Measurements from ENCODE around the gene RAB8A.

The RAB8A gene

GRCh38 chr19:16068696-16069259 is 42.9 kb upstream of the RAB8A start:
- no peak for TF ChIP-seq CTCF (IDR thresholded peaks at IDR 0.05; ENCODE audit: low read depth, low read length)
- no peak for DNase-seq (ENCODE audit: extremely low read depth, low read depth)

GRCh38 chr19:16069813-16070365 is 41.8 kb upstream of the RAB8A start:
- no peak for TF ChIP-seq CTCF (IDR thresholded peaks at IDR 0.05; ENCODE audit: low read depth, low read length)
- DNase-seq (ENCODE audit: extremely low read depth, low read depth): no peak

GRCh38 chr19:16070366-16070990 is 41.2 kb upstream of the RAB8A start:
- TF ChIP-seq CTCF (IDR thresholded peaks at IDR 0.05; ENCODE audit: low read depth, low read length): no peak
- no peak for DNase-seq (ENCODE audit: extremely low read depth, low read depth)

GRCh38 chr19:16071072-16071691 is 40.5 kb upstream of the RAB8A start:
- no peak for TF ChIP-seq CTCF (IDR thresholded peaks at IDR 0.05; ENCODE audit: low read depth, low read length)

GRCh38 chr19:16073481-16073880 is 38.2 kb upstream of the RAB8A start:
- no peak for TF ChIP-seq CTCF (IDR thresholded peaks at IDR 0.05; ENCODE audit: low read depth, low read length)
- DNase-seq (ENCODE audit: extremely low read depth, low read depth): no peak

More at GRCh38 chr19:16071072-16071691, 40.5 kb upstream of the RAB8A start:
- no peak for DNase-seq (ENCODE audit: extremely low read depth, low read depth)

GRCh38 chr19:16073988-16074387 is 37.7 kb upstream of the RAB8A start:
- DNase-seq (ENCODE audit: extremely low read depth, low read depth): no peak
- TF ChIP-seq CTCF (IDR thresholded peaks at IDR 0.05; ENCODE audit: low read depth, low read length): no peak

Measured in AG09319 (cell line).